Left lobe of liver (tissue), 2 donors: ENCODE results near the gene SRPRA. TPM values are rescaled to one million over a fixed set of nuclear protein-coding genes. Genes with fewer than 3 reads are reported as not detected.
"Not testable (repeated sequence)": the region's sequence is repeated elsewhere in the genome, so short reads cannot be mapped to it uniquely, and the experiment has no call there.

Source experiments
- ATAC-seq: fragments of 200-7000 bp; cut with Tn5 transposase; one replicate; pipeline ENCODE4 v1.9.1; 2020; ENCODE audit warnings: mild to moderate bottlenecking, moderate library complexity
- DNase-seq: peaks from one replicate; pipeline ENCODE4 v3.0.0-alpha.2; 2020; ENCODE audit warnings: low spot score
- total RNA-seq: library from RNA; stranded (reverse); gene quantifications from one replicate; pipeline ENCODE4 v1.2.1, GENCODE V29; 2021
- donor health status: DM: no; HTN: no; CAD: no; lungs with moderate emphysema.
- donor health status: DM: no; HTN: yes; CAD: no.

The SRPRA gene
- total RNA-seq: 149 TPM

- peak; percentile 100 for DNase-seq
Measured at GRCh38 chr11:126268708-126269579, at the start of gene SRPRA, which contains the start of gene FOXRED1. Gene SRPRA, minus strand, starts transcription at chr11:126268895. Its CDS starts 91 bp downstream, at chr11:126268804. Gene FOXRED1, plus strand, starts transcription at chr11:126269154. Its CDS starts 53 bp downstream, at chr11:126269207.

GRCh38 chr11:126317756-126318573, 49.3 kb upstream of the SRPRA start:
- no peak for DNase-seq
- ATAC-seq: peak; percentile 66

More at GRCh38 chr11:126268708-126269579, at the start of gene SRPRA, which contains the start of gene FOXRED1:
- peak; percentile 94 for ATAC-seq

- DNase-seq (no peak), ATAC-seq (no peak)
Measured at GRCh38 chr11:126317432-126317755, 48.7 kb upstream of the SRPRA start.

- ATAC-seq (no peak), DNase-seq (no peak)
Measured at GRCh38 chr11:126313826-126314225, 45.1 kb upstream of the SRPRA start.

- no peak for DNase-seq
- ATAC-seq: no peak
Measured at GRCh38 chr11:126312961-126313360, 44.3 kb upstream of the SRPRA start.

GRCh38 chr11:126311401-126312291, 43.0 kb upstream of the SRPRA start:
- ATAC-seq (no peak), DNase-seq (no peak)

GRCh38 chr11:126310992-126311310, 42.3 kb upstream of the SRPRA start:
- DNase-seq (no peak), ATAC-seq (no peak)

- DNase-seq (peak; percentile 74), ATAC-seq (peak; percentile 98)
Measured at GRCh38 chr11:126310200-126310991, 41.7 kb upstream of the SRPRA start.

GRCh38 chr11:126308771-126309170, 40.1 kb upstream of the SRPRA start:
- DNase-seq, ATAC-seq: not testable (repeated sequence)

GRCh38 chr11:126308271-126308671, 39.6 kb upstream of the SRPRA start:
- ATAC-seq (no peak), DNase-seq (no peak)

GRCh38 chr11:126307706-126308105, 39.0 kb upstream of the SRPRA start:
- ATAC-seq: no peak
- DNase-seq: no peak

GRCh38 chr11:126305699-126306098, 37.0 kb upstream of the SRPRA start:
- DNase-seq (no peak), ATAC-seq (no peak)

GRCh38 chr11:126304457-126305075, 35.9 kb upstream of the SRPRA start:
- ATAC-seq: no peak
- DNase-seq: no peak

GRCh38 chr11:126303623-126304456, 35.1 kb upstream of the SRPRA start, which contains the start of gene DCPS:
Gene DCPS, plus strand, starts transcription at chr11:126304060. Its CDS starts 21 bp downstream, at chr11:126304081.
- DNase-seq: peak; percentile 95
- peak; percentile 99 for ATAC-seq

- DNase-seq: no peak
- ATAC-seq: no peak
Measured at GRCh38 chr11:126297004-126297403, 28.3 kb upstream of the SRPRA start.

- ATAC-seq (no peak), DNase-seq (no peak)
Measured at GRCh38 chr11:126293726-126294125, 25.0 kb upstream of the SRPRA start.

GRCh38 chr11:126290887-126291286, 22.2 kb upstream of the SRPRA start:
- DNase-seq: no peak

GRCh38 chr11:126288237-126288636, 19.5 kb upstream of the SRPRA start:
- ATAC-seq: no peak
- DNase-seq: no peak

More at GRCh38 chr11:126290887-126291286, 22.2 kb upstream of the SRPRA start:
- ATAC-seq: no peak
